HG03196 (cell line): ENCODE measurements around the gene TMC6.
"Not testable (repeated sequence)": the region's sequence is repeated elsewhere in the genome, so short reads cannot be mapped to it uniquely, and the experiment has no call there.

Experiments
- ATAC-seq: cut with Tn5 transposase; IDR thresholded peaks from one replicate; pipeline ENCODE4 v1.9.1; 2021; ENCODE audit not compliant: unreplicated experiment

The TMC6 gene

GRCh38 chr17:78124081-78124835, 4.3 kb downstream of the TMC6 start:
- ATAC-seq = no peak

GRCh38 chr17:78123258-78123929, 5.2 kb downstream of the TMC6 start:
- no peak for ATAC-seq

- ATAC-seq = no peak
These were observed 5.7 kb downstream of the TMC6 start for GRCh38 chr17:78122931-78123249.

GRCh38 chr17:78122216-78122930, 6.2 kb downstream of the TMC6 start:
- ATAC-seq = no peak

GRCh38 chr17:78121801-78122215, 6.7 kb downstream of the TMC6 start:
- no peak for ATAC-seq

- no peak for ATAC-seq
These were observed 7.4 kb downstream of the TMC6 start for GRCh38 chr17:78120971-78121800.

- no peak for ATAC-seq
These were observed 8.0 kb downstream of the TMC6 start for GRCh38 chr17:78120537-78120936.

- no peak for ATAC-seq
These were observed 9.7 kb downstream of the TMC6 start for GRCh38 chr17:78118801-78119241.

- no peak for ATAC-seq
These were observed 11.3 kb downstream of the TMC6 start for GRCh38 chr17:78117027-78117981.

GRCh38 chr17:78116411-78116810, 12.1 kb downstream of the TMC6 start:
- ATAC-seq = no peak

GRCh38 chr17:78115803-78116202, 12.8 kb downstream of the TMC6 start:
- not testable (repeated sequence) for ATAC-seq

GRCh38 chr17:78114831-78115723, 13.5 kb downstream of the TMC6 start:
- no peak for ATAC-seq

GRCh38 chr17:78113804-78114785, 14.5 kb downstream of the TMC6 start:
- no peak for ATAC-seq

- ATAC-seq = no peak
These were observed 15.8 kb downstream of the TMC6 start for GRCh38 chr17:78112518-78113471.

- ATAC-seq = no peak
These were observed 16.6 kb downstream of the TMC6 start for GRCh38 chr17:78111727-78112517.
